Measurements from ENCODE around the gene TSHR.
A peak's percentile ranks its signal among the peaks of the same experiment; 100 is the strongest.

TSHR gene

DNA sequence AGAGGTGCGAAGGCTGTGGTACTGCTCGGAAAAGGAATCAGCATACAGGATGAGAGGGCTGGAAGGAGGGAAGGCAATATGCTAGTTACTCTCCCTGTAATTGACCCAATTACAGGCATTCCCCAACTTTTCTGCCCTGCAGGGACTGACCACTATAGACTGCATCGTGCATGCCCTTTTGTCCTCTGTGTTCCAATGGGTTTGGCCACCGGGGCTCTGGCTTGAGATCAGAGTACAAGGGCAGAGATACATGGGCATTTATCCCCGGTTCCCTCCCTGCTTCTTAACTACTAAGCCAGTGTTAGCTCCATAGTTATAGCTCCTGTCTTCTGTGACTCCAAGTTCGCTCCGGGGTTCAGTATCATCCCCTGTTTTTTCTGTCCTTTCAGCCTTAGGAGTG lies 205.7 kb downstream of the TSHR start:
- in situ Hi-C loops (cut with MboI; ENCODE audit: low sequenced_read_pairs, unreplicated experiment) = loop anchor here (10.0 kb wide), 2 partner anchors 166 to 206 kb away; partner anchors contain the start of gene TSHR
- TF ChIP-seq, protein P1, sequence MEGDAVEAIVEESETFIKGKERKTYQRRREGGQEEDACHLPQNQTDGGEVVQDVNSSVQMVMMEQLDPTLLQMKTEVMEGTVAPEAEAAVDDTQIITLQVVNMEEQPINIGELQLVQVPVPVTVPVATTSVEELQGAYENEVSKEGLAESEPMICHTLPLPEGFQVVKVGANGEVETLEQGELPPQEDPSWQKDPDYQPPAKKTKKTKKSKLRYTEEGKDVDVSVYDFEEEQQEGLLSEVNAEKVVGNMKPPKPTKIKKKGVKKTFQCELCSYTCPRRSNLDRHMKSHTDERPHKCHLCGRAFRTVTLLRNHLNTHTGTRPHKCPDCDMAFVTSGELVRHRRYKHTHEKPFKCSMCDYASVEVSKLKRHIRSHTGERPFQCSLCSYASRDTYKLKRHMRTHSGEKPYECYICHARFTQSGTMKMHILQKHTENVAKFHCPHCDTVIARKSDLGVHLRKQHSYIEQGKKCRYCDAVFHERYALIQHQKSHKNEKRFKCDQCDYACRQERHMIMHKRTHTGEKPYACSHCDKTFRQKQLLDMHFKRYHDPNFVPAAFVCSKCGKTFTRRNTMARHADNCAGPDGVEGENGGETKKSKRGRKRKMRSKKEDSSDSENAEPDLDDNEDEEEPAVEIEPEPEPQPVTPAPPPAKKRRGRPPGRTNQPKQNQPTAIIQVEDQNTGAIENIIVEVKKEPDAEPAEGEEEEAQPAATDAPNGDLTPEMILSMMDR (IDR thresholded peaks at IDR 0.05; ENCODE audit: borderline replicate concordance, control extremely low read depth, extremely low read depth, insufficient read depth, missing control alignments) = no peak
- DNase-seq (ENCODE audit: low spot score) = no peak

DNA sequence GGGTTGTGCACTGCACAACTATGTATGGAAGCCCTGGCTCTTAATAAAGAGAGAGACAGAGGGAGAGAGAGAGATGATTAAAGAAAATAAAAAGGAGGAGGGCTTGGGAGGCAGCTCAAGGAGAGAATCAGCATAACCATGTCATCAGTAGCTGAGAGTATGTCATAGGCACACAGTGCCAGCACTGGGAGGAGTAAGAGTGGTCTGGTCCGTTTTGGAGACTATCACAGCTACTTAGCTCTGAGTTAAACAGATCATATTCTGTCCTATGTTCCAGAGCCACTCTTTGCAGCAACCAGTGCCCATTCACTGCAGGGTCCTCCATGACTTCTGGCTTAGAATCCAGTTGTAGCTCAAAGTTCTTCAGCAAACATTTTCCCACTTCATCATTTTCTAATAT lies 206.3 kb downstream of the TSHR start:
- in situ Hi-C loops (cut with MboI; ENCODE audit: low sequenced_read_pairs, unreplicated experiment) = loop anchor here (10.0 kb wide), 2 partner anchors 167 to 207 kb away; partner anchors contain the start of gene TSHR
- no peak for DNase-seq (ENCODE audit: low spot score)
- TF ChIP-seq, protein P1 (IDR thresholded peaks at IDR 0.05; ENCODE audit: borderline replicate concordance, control extremely low read depth, extremely low read depth, insufficient read depth, missing control alignments) = no peak

DNA sequence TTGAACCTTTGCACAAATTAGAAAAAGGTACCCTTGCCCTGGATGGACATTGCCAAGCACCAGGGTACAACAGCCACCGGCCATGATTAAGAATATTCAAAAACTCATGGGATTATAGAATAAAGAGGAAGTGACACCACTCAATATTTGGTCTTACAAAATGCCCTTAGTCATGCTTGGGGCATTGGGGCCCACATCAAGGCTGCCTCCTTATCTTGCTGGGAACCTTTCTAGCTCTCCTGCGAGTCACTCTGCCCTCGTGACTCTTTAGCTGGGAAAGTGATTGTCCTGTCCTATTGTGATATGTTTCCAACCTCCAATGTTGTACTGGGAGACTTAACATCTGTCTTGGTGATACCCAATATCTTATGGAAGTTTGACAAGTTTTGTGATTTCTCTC lies 207.5 kb downstream of the TSHR start:
- TF ChIP-seq, protein P1 (IDR thresholded peaks at IDR 0.05; ENCODE audit: borderline replicate concordance, control extremely low read depth, extremely low read depth, insufficient read depth, missing control alignments) = no peak
- no peak for DNase-seq (ENCODE audit: low spot score)
- in situ Hi-C loops (cut with MboI; ENCODE audit: low sequenced_read_pairs, unreplicated experiment) = loop anchor here (10.0 kb wide), 2 partner anchors 168 to 208 kb away; partner anchors contain the start of gene TSHR

DNA sequence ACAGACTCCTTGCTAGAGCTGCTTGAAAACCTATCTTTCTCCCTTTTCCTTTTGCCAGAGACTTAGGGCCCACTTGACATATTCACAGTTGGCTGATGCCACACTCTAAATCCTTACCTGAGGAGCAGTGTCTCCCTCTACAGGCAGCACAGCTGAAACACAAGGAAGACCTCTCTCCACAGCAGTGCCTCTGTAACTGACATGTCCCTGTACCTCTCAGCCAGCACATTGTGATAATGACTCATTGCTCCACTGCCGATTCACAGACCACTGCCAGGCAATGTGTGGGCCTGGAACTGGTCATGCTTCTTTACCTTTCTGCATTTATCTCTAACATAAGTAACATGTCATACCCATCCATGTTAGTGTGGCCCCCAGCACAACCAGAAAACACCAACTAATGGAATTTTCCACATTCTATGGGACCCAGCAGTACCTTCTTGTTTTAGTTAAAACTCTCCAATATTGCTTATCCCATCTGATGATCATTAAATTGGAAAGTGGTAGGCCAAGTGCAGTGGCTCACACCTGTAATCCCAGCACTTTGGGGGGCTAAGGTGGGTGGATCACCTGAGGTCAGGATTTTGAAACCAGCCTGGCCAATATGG lies 208.8 kb downstream of the TSHR start:
- in situ Hi-C loops (cut with MboI; ENCODE audit: low sequenced_read_pairs, unreplicated experiment) = loop anchor here (10.0 kb wide), 2 partner anchors 169 to 209 kb away; partner anchors contain the start of gene TSHR
- TF ChIP-seq, protein P1 (IDR thresholded peaks at IDR 0.05; ENCODE audit: borderline replicate concordance, control extremely low read depth, extremely low read depth, insufficient read depth, missing control alignments) = peak; percentile 74
- peak; percentile 55 for DNase-seq (ENCODE audit: low spot score)

DNA sequence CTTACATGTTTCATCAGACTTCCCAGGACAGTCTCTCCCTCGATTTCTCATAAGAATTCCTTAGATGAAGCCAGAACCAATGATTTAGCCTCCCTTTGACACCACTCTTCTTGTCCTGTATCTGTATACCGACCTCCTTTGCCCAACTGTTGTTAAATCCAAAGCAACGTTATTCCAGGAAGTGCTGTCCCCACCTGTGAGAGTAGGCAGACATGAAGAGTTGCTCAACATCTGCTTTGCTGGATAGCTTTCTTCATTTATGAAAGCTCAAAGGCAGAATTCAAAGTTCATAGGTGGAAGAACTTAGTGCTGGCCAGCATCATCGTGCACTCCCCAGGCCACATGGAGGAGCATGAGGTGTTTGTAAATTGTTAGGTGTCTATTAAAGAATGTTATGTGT lies 209.8 kb downstream of the TSHR start:
- in situ Hi-C loops (cut with MboI; ENCODE audit: low sequenced_read_pairs, unreplicated experiment) = loop anchor here (10.0 kb wide), 2 partner anchors 170 to 210 kb away; partner anchors contain the start of gene TSHR

DNA sequence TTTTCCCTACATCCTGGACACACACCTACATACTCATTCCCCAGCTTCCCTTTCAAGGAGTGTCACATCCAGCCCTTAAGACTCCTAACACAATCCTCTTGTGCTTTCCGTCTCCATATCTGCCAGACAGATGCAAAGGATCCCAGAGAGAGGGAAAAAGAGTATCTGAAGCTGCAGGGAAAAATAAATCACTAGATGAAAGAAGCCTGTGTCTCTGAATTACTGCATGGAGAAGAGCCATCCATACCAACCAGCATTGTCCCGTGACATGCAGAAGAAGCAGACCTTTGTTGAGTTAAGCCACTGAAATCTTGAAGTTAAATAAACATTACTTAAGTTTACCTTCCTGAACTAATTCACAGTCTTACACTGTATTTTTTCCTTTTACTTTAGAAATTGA lies 210.7 kb downstream of the TSHR start:
- no peak for DNase-seq (ENCODE audit: low spot score)
- in situ Hi-C loops (cut with MboI; ENCODE audit: low sequenced_read_pairs, unreplicated experiment) = loop anchor here (10.0 kb wide), 2 partner anchors 171 to 211 kb away; partner anchors contain the start of gene TSHR
- TF ChIP-seq, protein P1 (IDR thresholded peaks at IDR 0.05; ENCODE audit: borderline replicate concordance, control extremely low read depth, extremely low read depth, insufficient read depth, missing control alignments) = no peak

More for the DNA sequence above, 209.8 kb downstream of the TSHR start:
- no peak for DNase-seq (ENCODE audit: low spot score)
- TF ChIP-seq, protein P1 (IDR thresholded peaks at IDR 0.05; ENCODE audit: borderline replicate concordance, control extremely low read depth, extremely low read depth, insufficient read depth, missing control alignments) = no peak

All from GM13976 (cell line).